ENCODE measurements around the gene ZKSCAN3. TPM values are rescaled to one million over a fixed set of nuclear protein-coding genes. Genes with fewer than 3 reads are reported as not detected.

ZKSCAN3 gene
- total and polyA plus RNA-seq, 10 of the 15 experiments (the other 5 are each of a cell fraction or from before 2014, with no cell fraction given), result 0.86 to 4.3 (median 3.1) TPM

- no peak for TF ChIP-seq CBX3 (IDR thresholded peaks at IDR 0.05; ENCODE audit: borderline replicate concordance, low read depth)
- TF ChIP-seq PAX5 (IDR thresholded peaks at IDR 0.05; ENCODE audit: borderline replicate concordance, low read depth, low read length), result peak; percentile 71; the same call in 1 of the 2 replicates
- no peak for TF ChIP-seq RBBP5 (conservative IDR thresholded peaks at IDR 0.05)
- no peak for TF ChIP-seq IRF4 (IDR thresholded peaks at IDR 0.05; ENCODE audit: low read depth, low read length)
- no peak for TF ChIP-seq CEBPZ (IDR thresholded peaks at IDR 0.05; ENCODE audit: low read depth, low read length)
- peak; percentile 78 for TF ChIP-seq RUNX3 (IDR thresholded peaks at IDR 0.05; ENCODE audit: low read length)
- no peak for TF ChIP-seq SUPT20H (IDR thresholded peaks at IDR 0.05; ENCODE audit: borderline replicate concordance, control insufficient read depth, low read depth, low read length)
- peak; percentile 16 for TF ChIP-seq USF1 (IDR thresholded peaks at IDR 0.05; ENCODE audit: borderline replicate concordance, extremely low read length, insufficient read depth, low read depth, low read length)
- TF ChIP-seq NFXL1 (IDR thresholded peaks at IDR 0.05; ENCODE audit: borderline replicate concordance), result no peak
- peak; percentile 73 for TF ChIP-seq BACH1 (IDR thresholded peaks at IDR 0.05; ENCODE audit: borderline replicate concordance)
- no peak for TF ChIP-seq ZZZ3 (IDR thresholded peaks at IDR 0.05; ENCODE audit: control insufficient read depth, insufficient read length, low read depth)
- no peak for TF ChIP-seq MYB (IDR thresholded peaks at IDR 0.05; ENCODE audit: borderline replicate concordance, low read depth, low read length)
- peak; percentile 89 for TF ChIP-seq POLR2AphosphoS5 (IDR thresholded peaks at IDR 0.05; ENCODE audit: low read length)
- TF ChIP-seq GATAD2B (conservative IDR thresholded peaks at IDR 0.05; ENCODE audit: low read depth), result peak; percentile 63; the same call in 1 of the 2 replicates
- TF ChIP-seq EED (IDR thresholded peaks at IDR 0.05; ENCODE audit: low read depth), result peak; percentile 67
- TF ChIP-seq LARP7 (IDR thresholded peaks at IDR 0.05), result peak; percentile 40; the same call in 1 of the 2 replicates
- peak; percentile 85 for TF ChIP-seq POLR2A (IDR thresholded peaks at IDR 0.05; ENCODE audit: low read depth, low read length)
- no peak for TF ChIP-seq SMAD1 (IDR thresholded peaks at IDR 0.05; ENCODE audit: low read depth, partially characterized antibody)
- TF ChIP-seq HDGF (IDR thresholded peaks at IDR 0.05), result no peak
- TF ChIP-seq SMC3 (IDR thresholded peaks at IDR 0.05; ENCODE audit: borderline replicate concordance, low read length), result no peak
- TF ChIP-seq BMI1 (IDR thresholded peaks at IDR 0.05; ENCODE audit: borderline replicate concordance), result no peak; the same call in 1 of the 2 replicates
- TF ChIP-seq RELA (IDR thresholded peaks at IDR 0.05; ENCODE audit: borderline replicate concordance, partially characterized antibody), result no peak
- TF ChIP-seq SREBF2 (IDR thresholded peaks at IDR 0.05; ENCODE audit: low read length), result no peak
- TF ChIP-seq IKZF1 (conservative IDR thresholded peaks at IDR 0.05), result peak; percentile 91
- TF ChIP-seq CHD4 (IDR thresholded peaks at IDR 0.05), result no peak
- no peak; the same call in none of the 2 replicates for TF ChIP-seq NR2F1 (conservative IDR thresholded peaks at IDR 0.05)
- TF ChIP-seq TCF3 (IDR thresholded peaks at IDR 0.05; ENCODE audit: borderline replicate concordance, insufficient read depth, low read depth, low read length), result peak; percentile 84
- TF ChIP-seq TCF7 (IDR thresholded peaks at IDR 0.05; ENCODE audit: borderline replicate concordance), result no peak
- no peak for TF ChIP-seq ATF3 (IDR thresholded peaks at IDR 0.05; ENCODE audit: borderline replicate concordance, extremely low read depth, low read depth, low read length)
- no peak; the same call in 1 of the 2 replicates for TF ChIP-seq ZBED1 (IDR thresholded peaks at IDR 0.05; ENCODE audit: borderline replicate concordance)
Observed at GRCh38 chr6:28335564-28336283, 14.0 kb upstream of the ZKSCAN3 start, which contains the start of gene ZSCAN31 (continued).

Data from GM12878 (cell line).